T-cell (primary cell): Measurements from ENCODE around the gene PMPCA. TPM values are rescaled to one million over a fixed set of nuclear protein-coding genes. Genes with fewer than 3 reads are reported as not detected.

Experiments used
- ATAC-seq, 4 experiments: fragments of 200-7000 bp in 3 of 4; fragments of 150-1000 bp in 1 of 4; cut with Tn5 transposase; replicated peaks in 1 of 4; 1 replicate in 3 of 4; 2 replicates in 1 of 4; pipeline ENCODE4 v1.10.0; 2021; ENCODE audit warnings: moderate library complexity in 3 of 4, mild to moderate bottlenecking in 2 of 4, moderate number of reproducible peaks in 1 of 4
- CTCF ChIA-PET, 2 donors: fragments of 300-600 bp; sonication (Branson Sonifier 250); formaldehyde crosslinking; loops; one replicate each; lab custom pipeline; 2022; ENCODE audit warnings: antibody characterized with exemption in 2 of 2; lab: Charles Lee
- POLR2A ChIA-PET, 2 donors: fragments of 300-600 bp; sonication (Branson Sonifier 250); formaldehyde crosslinking; loops; one replicate each; lab custom pipeline; 2022; ENCODE audit warnings: antibody characterized with exemption in 2 of 2; lab: Charles Lee
- DNase-seq, 35 experiments: peaks; one replicate each; pipeline versions ENCODE4 v3.0.0 to v3.0.0-alpha.2; 2013 to 2023
- H3K27ac ChIP-seq: one replicate; pipeline ENCODE4 v1.5.1; 2013; ENCODE audit warnings: low read length
- H3K27me3 ChIP-seq, 2 experiments: replicated peaks in 1 of 2; 1 replicate in 1 of 2; 2 replicates in 1 of 2; pipeline versions ENCODE4 v1.6.1 to v1.7.0; 2013; ENCODE audit warnings: low read length in 1 of 2, mixed read lengths in 1 of 2; ENCODE audit not compliant: control insufficient read depth in 2 of 2, insufficient read depth in 2 of 2; ENCODE audit errors: extremely low read depth in 1 of 2
- H3K36me3 ChIP-seq, 2 donors: 1 replicate in 1 of 2; 2 replicates in 1 of 2; pipeline versions ENCODE4 v1.6.1 to v1.7.0; 2013; ENCODE audit warnings: low read length in 1 of 2; ENCODE audit not compliant: control insufficient read depth in 2 of 2, insufficient read depth in 1 of 2; ENCODE audit errors: extremely low read depth in 1 of 2
- H3K4me1 ChIP-seq, 2 experiments: 1 replicate in 1 of 2; 2 replicates in 1 of 2; pipeline versions ENCODE4 v1.6.1 to v1.7.0; 2013; ENCODE audit warnings: low read length in 2 of 2, mixed read lengths in 1 of 2; ENCODE audit not compliant: insufficient read depth in 2 of 2, control insufficient read depth in 1 of 2; ENCODE audit errors: extremely low read depth in 1 of 2
- H3K4me3 ChIP-seq, 2 donors: 1 replicate in 1 of 2; 2 replicates in 1 of 2; pipeline versions ENCODE4 v1.5.1 to v1.7.0; 2013; ENCODE audit warnings: mild to moderate bottlenecking in 2 of 2, low read length in 1 of 2, moderate library complexity in 1 of 2; ENCODE audit not compliant: control insufficient read depth in 1 of 2; ENCODE audit errors: extremely low read depth in 1 of 2
- H3K9me3 ChIP-seq: 2 replicates; pipeline ENCODE4 v1.7.0; 2013
- H3K27ac Mint-ChIP-seq, 2 donors: one replicate each; pipeline ENCODE4 v1.8.0; 2020 to 2021; ENCODE audit warnings: mild to moderate bottlenecking in 2 of 2, mixed read lengths in 2 of 2
- H3K27me3 Mint-ChIP-seq, 2 donors: one replicate each; pipeline ENCODE4 v1.8.0; 2021 to 2022; ENCODE audit warnings: mixed read lengths in 2 of 2
- H3K36me3 Mint-ChIP-seq: one replicate; pipeline ENCODE4 v1.8.0; 2021; ENCODE audit warnings: mixed read lengths
- H3K4me1 Mint-ChIP-seq, 3 donors: one replicate each; pipeline ENCODE4 v1.8.0; 2020 to 2022; ENCODE audit warnings: mixed read lengths in 3 of 3, mild to moderate bottlenecking in 1 of 3
- H3K4me3 Mint-ChIP-seq, 3 donors: one replicate each; pipeline ENCODE4 v1.8.0; 2020 to 2022; ENCODE audit warnings: mild to moderate bottlenecking in 3 of 3, mixed read lengths in 3 of 3, moderate library complexity in 3 of 3
- H3K9me3 Mint-ChIP-seq, 3 donors: one replicate each; pipeline ENCODE4 v1.8.0; 2020 to 2022; ENCODE audit warnings: mixed read lengths in 3 of 3
- WGBS: methylation state at CpG from one replicate; pipeline ENCODE4 v1.1.5; 2013; ENCODE audit warnings: missing lambda C conversion rate; ENCODE audit not compliant: insufficient coverage; 5-methylcytosine and 5-hydroxymethylcytosine counted together
- total RNA-seq, 35 experiments: library from RNA in 6 of 35; stranded (reverse) in 6 of 35; fragments of 120-200 nt in 1 of 35; gene quantifications; one replicate each; pipeline versions ENCODE4 v1.2.1 to v1.2.4 and lab custom pipeline; 2013 to 2026

Gene PMPCA
- total RNA-seq, 5 donors from 2014 or later (not counting 1 experiment from before 2014, with no cell fraction given): 55.8 to 81.9 (median 65.7) TPM

DNA sequence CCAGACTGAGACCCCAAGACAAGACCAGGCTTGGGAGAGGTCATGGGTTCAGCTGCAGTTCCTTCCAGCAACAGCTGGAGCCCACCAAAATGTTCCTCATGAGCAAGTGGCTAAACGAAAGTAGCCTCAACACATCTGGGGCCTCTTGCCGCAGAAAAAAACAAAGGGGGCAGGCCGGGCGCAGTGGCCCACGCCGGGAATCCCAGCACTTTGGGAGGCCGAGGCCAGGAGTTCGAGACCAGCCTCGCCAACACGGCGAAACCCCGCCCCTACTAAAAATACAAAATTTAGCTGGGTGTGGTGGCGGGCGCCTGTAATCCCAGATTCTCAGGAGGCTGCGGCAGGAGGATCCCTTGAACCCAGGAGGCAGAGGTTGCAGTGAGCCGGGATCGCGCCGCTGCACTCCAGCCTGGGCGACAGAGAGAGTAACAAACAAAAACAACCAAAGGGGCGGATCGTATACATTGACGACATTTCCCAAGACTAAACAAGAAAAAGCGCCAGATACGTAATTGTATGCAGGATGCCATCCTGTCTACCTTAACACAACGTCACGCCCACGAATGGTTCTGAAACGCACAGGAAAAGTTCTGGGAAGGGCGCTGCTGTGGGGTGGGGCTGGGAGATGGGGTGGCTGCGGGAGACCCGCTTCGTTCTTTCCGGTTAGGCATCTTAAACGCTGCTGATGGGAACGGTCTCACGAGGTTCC, 27.5 kb downstream of the PMPCA start:
- Mint-ChIP-seq H3K4me3 (peak overlapping the region; percentile 77 to 84 (median 81)), H3K4me1 (peaks cover 16 to 29% (median 28%) of the 10 kb centered on the region in 3 donors), H3K9me3 (no peaks in the 10 kb centered on the region), H3K27ac (peak overlapping the region; percentile 69), H3K36me3 (peaks cover 16% of the 10 kb centered on the region), H3K27me3 (no peaks in the 10 kb centered on the region)
- ChIA-PET CTCF (no interaction called here), POLR2A (interaction anchor here in 1 of 2 donors (0.6 kb wide), 1 partner anchor 751 kb away, joined by 3 read pairs; no protein-coding TSS in a partner anchor)
- Histone ChIP-seq H3K9me3 (no peaks in the 10 kb centered on the region), H3K27ac (peak overlapping the region; percentile 2), H3K4me1 (peaks cover 0 to 27% of the 10 kb centered on the region in 2 experiments), H3K36me3 (peaks cover 3 to 35% of the 10 kb centered on the region in 2 donors), H3K27me3 (no peaks in the 10 kb centered on the region), H3K4me3 (peak overlapping the region; percentile 66 to 67)
- 50% methylated on average over 21 of the region's 37 CpGs for WGBS
- ATAC-seq (peak in 1 of 4 experiments; percentile 16), DNase-seq (peak in 5 of 35 experiments; percentile 11 to 36 (median 16))

- 2% methylated on average over 91 of the region's 91 CpGs for WGBS
- H3K27ac ChIP-seq: peak overlapping the region; percentile 2
These were observed 28.4 kb downstream of the PMPCA start for GRCh38 chr9:136438548-136439480.

DNA sequence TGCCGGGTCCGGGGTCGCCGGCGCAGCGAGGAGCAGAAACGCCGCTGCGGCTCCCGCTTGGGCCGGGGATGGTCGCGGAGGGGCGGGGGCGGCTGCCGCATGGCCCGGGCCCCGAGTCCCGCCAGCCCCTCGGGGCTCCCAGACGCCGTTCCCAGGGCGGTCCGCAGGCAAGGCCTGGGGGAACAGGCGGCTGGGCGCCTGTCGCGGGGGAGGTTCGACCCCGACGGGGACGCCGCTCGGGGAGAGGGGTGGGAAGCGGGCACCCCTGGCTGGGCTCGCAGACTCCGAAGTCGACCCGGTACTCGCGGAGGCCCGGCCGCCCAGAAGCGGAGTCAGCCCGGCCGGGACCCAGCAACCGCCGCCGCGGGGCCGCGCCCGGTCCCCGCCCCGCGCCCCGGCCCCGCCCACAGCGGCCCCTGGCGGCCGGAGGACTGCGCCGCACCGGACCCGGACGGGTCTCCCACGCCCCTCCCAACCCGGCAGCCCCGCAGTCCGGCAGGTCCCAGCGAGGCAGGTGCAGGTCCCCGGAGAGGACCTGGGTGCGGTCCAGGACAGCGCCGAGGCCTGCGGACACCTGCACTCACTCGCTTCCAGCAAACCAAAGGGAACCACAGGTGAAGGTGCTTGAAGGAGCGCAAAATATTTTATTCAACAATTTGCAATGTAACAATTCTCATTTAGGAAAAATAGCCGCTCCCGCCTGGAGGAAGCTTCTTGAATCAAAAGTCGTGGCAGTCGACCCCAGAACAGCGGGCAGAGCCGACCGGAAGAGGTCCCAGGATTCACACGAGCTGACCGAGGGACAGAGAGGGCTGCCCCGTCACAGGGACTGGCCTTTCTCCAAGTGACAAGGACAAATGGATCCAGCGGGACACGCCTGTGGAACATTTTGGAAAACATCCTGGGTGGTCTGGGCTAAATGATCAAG, 29.3 kb downstream of the PMPCA start, which contains the start of gene INPP5E:
INPP5E (minus strand) TSS at position 365 of the 928 bp plus-strand sequence. CDS start 426 bp downstream, outside the sequence.
- H3K4me1 ChIP-seq: peaks cover 0 to 27% of the 10 kb centered on the region in 2 experiments
- peak; percentile 78 to 89 (median 86) for ATAC-seq
- no peak within 1 kb of the TSS for H3K27ac Mint-ChIP-seq
- H3K4me3 Mint-ChIP-seq: peak within 1 kb of the TSS; percentile 77 to 84 (median 81)
- H3K36me3 ChIP-seq: peaks cover 9 to 40% of the 10 kb centered on the region in 2 donors
- H3K4me3 ChIP-seq: peak within 1 kb of the TSS; percentile 66 to 67
- no peaks in the 10 kb centered on the region for H3K9me3 Mint-ChIP-seq
- WGBS: 8% methylated on average over 86 of the region's 90 CpGs
- H3K9me3 ChIP-seq: no peaks in the 10 kb centered on the region
- ChIA-PET POLR2A (no interaction called here), CTCF (interaction anchor here (0.6 kb wide), 2 partner anchors 585 to 595 kb away, joined by 3 read pairs; no protein-coding TSS in a partner anchor)
- DNase-seq: peak; percentile 19 to 89 (median 72)
- H3K27me3 ChIP-seq: no peaks in the 10 kb centered on the region
- no peaks in the 10 kb centered on the region for H3K27me3 Mint-ChIP-seq
- H3K27ac ChIP-seq: no peak within 1 kb of the TSS
- peaks cover 23% of the 10 kb centered on the region for H3K36me3 Mint-ChIP-seq
- H3K4me1 Mint-ChIP-seq: peaks cover 20 to 29% (median 28%) of the 10 kb centered on the region in 3 donors

More at GRCh38 chr9:136438548-136439480, 28.4 kb downstream of the PMPCA start:
- peaks cover 3 to 39% of the 10 kb centered on the region in 2 donors for H3K36me3 ChIP-seq
- peak; percentile 58 to 77 (median 62) for ATAC-seq
- Mint-ChIP-seq H3K36me3 (peaks cover 20% of the 10 kb centered on the region), H3K4me3 (peak overlapping the region; percentile 77 to 84 (median 81)), H3K27ac (peak overlapping the region; percentile 69), H3K9me3 (no peaks in the 10 kb centered on the region), H3K27me3 (no peaks in the 10 kb centered on the region), H3K4me1 (peaks cover 17 to 29% (median 28%) of the 10 kb centered on the region in 3 donors)
- H3K4me1 ChIP-seq: peaks cover 0 to 27% of the 10 kb centered on the region in 2 experiments
- no peaks in the 10 kb centered on the region for H3K9me3 ChIP-seq
- ChIA-PET POLR2A (interaction anchor here in 1 of 2 donors (0.6 kb wide), 1 partner anchor 750 kb away, joined by 3 read pairs; no protein-coding TSS in a partner anchor), CTCF (interaction anchor here (0.6 kb wide), 2 partner anchors 19 to 596 kb away, joined by 3 to 9 read pairs; no protein-coding TSS in a partner anchor)
- no peaks in the 10 kb centered on the region for H3K27me3 ChIP-seq
- peak; percentile 23 to 70 (median 45) for DNase-seq
- H3K4me3 ChIP-seq: peak overlapping the region; percentile 66 to 67

DNA sequence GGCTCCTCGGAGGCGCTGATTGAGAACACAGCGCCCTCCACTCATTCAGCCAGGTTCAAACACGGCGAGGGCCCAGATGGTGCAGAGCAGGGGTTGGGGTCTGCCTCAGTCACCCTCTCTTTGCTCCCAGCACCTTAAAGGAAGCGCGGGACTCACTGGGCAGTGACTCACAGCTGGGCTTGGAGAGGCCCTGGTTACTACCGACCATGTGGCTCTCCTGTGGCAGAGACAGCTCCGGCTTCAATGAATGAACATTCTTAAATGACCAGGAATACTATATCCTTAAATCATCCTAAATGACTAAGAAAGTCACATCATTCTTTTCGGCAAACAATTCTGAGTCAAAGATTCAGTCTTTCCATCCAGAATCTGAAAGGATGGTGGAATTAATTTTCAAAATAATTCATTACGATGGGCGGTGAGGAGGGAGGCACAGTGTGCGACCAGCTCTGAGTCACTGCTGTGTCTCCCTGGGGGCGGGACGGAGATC, 30.8 kb downstream of the PMPCA start:
- ChIA-PET CTCF (no interaction called here), POLR2A (interaction anchor here in 1 of 2 donors (0.6 kb wide), 1 partner anchor 23 kb away, joined by 3 read pairs; no protein-coding TSS in a partner anchor)
- H3K27me3 Mint-ChIP-seq: no peaks in the 10 kb centered on the region
- 94% methylated on average over 10 of the region's 15 CpGs for WGBS
- Histone ChIP-seq H3K36me3 (peaks cover 19 to 49% of the 10 kb centered on the region in 2 donors), H3K27ac (no peak overlapping the region), H3K9me3 (no peaks in the 10 kb centered on the region), H3K27me3 (no peaks in the 10 kb centered on the region), H3K4me1 (peaks cover 0 to 27% of the 10 kb centered on the region in 2 experiments), H3K4me3 (no peak overlapping the region)
- H3K9me3 Mint-ChIP-seq: no peaks in the 10 kb centered on the region
- ATAC-seq (no peak), DNase-seq (no peak)
- H3K4me3 Mint-ChIP-seq: peak overlapping the region in 2 of 3 donors; percentile 6 to 59
- peaks cover 20 to 23% (median 22%) of the 10 kb centered on the region in 3 donors for H3K4me1 Mint-ChIP-seq
- no peak overlapping the region for H3K27ac Mint-ChIP-seq
- H3K36me3 Mint-ChIP-seq: peaks cover 23% of the 10 kb centered on the region

GRCh38 chr9:136441681-136442245, 31.3 kb downstream of the PMPCA start:
- ChIA-PET CTCF (no interaction called here), POLR2A (interaction anchor here in 1 of 2 donors (0.6 kb wide), 1 partner anchor 23 kb away, joined by 3 read pairs; no protein-coding TSS in a partner anchor)
- Histone ChIP-seq H3K27me3 (no peaks in the 10 kb centered on the region), H3K4me3 (no peak overlapping the region), H3K4me1 (peaks cover 0 to 27% of the 10 kb centered on the region in 2 experiments), H3K27ac (no peak overlapping the region), H3K36me3 (peaks cover 22 to 52% of the 10 kb centered on the region in 2 donors), H3K9me3 (no peaks in the 10 kb centered on the region)
- peak overlapping the region in 1 of 3 donors; percentile 6 for H3K4me3 Mint-ChIP-seq
- H3K36me3 Mint-ChIP-seq: peaks cover 27% of the 10 kb centered on the region
- no peaks in the 10 kb centered on the region for H3K9me3 Mint-ChIP-seq
- WGBS: 94% methylated on average over 17 of the region's 17 CpGs
- no peak for DNase-seq
- H3K4me1 Mint-ChIP-seq: peaks cover 17 to 19% (median 18%) of the 10 kb centered on the region in 3 donors
- ATAC-seq: no peak
- no peak overlapping the region for H3K27ac Mint-ChIP-seq
- H3K27me3 Mint-ChIP-seq: no peaks in the 10 kb centered on the region
